Loucy (cell line): Measurements from ENCODE around the gene GNE.

Experiments
- EZH2phosphoT487 ChIP-seq: fragments of 200-600 bp; IDR thresholded peaks from 2 replicates; pipeline ENCODE4 v1.6.1; 2018; ENCODE audit warnings: antibody characterized with exemption, mild to moderate bottlenecking, moderate library complexity, borderline replicate concordance
- TF ChIP-seq, protein P1 (sequence below): fragments of 200-600 bp; sonication (generic); conservative IDR thresholded peaks from 2 replicates; pipeline ENCODE4 v1.5.1; 2014; ENCODE audit warnings: mild to moderate bottlenecking, antibody characterized with exemption, low read length

DNA sequence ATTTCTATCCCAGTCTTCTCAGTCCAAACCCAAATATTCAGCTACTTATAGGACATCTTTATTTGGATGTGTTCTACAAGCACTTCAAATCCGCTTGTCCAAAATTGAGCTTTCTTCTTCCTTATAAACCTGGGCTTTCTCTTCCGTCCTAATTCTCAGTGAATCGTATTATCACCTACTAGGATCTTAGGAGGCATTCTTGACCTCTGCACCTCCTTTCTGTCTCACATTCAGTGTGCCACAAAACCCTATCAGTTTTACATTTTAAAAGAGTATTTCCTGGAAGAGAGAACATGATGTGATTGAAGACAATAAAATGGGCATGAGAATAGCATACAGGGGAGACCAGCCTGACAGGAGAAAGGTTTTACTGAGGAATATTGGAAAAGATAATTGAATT lies 16.8 kb upstream of the GNE start:
- TF ChIP-seq, protein P1, sequence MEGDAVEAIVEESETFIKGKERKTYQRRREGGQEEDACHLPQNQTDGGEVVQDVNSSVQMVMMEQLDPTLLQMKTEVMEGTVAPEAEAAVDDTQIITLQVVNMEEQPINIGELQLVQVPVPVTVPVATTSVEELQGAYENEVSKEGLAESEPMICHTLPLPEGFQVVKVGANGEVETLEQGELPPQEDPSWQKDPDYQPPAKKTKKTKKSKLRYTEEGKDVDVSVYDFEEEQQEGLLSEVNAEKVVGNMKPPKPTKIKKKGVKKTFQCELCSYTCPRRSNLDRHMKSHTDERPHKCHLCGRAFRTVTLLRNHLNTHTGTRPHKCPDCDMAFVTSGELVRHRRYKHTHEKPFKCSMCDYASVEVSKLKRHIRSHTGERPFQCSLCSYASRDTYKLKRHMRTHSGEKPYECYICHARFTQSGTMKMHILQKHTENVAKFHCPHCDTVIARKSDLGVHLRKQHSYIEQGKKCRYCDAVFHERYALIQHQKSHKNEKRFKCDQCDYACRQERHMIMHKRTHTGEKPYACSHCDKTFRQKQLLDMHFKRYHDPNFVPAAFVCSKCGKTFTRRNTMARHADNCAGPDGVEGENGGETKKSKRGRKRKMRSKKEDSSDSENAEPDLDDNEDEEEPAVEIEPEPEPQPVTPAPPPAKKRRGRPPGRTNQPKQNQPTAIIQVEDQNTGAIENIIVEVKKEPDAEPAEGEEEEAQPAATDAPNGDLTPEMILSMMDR = no peak
- TF ChIP-seq EZH2phosphoT487 = no peak
